CD4-positive, alpha-beta T cell treated with Interleukin-17A for 1 hour (primary cell): ENCODE data around the gene PTGES2.

Experiments
- DNase-seq: peaks from one replicate; pipeline ENCODE4 v3.0.0-alpha.2; 2020

Gene PTGES2

GRCh38 chr9:128153060-128153946 is 25.8 kb upstream of the PTGES2 start:
- DNase-seq, result no peak

- DNase-seq, result no peak
Observed at GRCh38 chr9:128152133-128153059, 24.9 kb upstream of the PTGES2 start.

DNA sequence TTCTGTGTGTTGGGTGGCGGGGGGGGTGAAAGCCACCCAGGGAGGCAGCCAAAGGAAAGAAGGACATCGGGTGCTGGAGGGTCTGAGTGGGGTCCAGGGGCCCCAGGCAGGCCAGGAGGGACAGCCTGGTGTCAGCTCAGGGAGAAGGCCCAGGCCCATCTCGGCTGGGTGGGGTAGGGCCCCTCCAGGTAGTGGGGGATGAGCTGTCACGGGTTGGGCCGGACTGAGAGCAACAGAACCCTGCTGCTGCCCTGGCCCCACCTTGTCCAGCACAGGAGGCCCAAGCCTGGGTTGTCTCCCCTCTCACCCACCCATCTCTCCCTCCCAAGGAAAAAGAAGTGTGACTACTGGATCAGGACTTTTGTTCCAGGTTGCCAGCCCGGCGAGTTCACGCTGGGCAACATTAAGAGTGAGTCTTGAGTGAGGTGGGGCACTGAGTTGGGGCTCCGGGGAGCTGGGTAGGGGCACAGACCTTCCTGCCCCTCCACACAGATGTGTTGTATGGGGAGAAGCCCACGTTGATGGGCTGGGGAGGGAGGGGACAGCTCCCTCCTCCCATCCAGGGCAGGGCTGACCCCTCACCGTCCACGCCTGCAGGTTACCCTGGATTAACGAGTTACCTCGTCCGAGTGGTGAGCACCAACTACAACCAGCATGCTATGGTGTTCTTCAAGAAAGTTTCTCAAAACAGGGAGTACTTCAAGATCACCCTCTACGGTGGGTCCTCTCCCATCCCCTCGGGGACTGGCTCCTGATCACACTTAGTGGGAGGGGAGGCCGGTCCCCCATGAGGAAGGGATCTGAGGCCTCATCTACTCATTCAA is 24.0 kb upstream of the PTGES2 start:
- DNase-seq, result no peak

GRCh38 chr9:128150594-128151308 is 23.2 kb upstream of the PTGES2 start:
- DNase-seq, result no peak

DNA sequence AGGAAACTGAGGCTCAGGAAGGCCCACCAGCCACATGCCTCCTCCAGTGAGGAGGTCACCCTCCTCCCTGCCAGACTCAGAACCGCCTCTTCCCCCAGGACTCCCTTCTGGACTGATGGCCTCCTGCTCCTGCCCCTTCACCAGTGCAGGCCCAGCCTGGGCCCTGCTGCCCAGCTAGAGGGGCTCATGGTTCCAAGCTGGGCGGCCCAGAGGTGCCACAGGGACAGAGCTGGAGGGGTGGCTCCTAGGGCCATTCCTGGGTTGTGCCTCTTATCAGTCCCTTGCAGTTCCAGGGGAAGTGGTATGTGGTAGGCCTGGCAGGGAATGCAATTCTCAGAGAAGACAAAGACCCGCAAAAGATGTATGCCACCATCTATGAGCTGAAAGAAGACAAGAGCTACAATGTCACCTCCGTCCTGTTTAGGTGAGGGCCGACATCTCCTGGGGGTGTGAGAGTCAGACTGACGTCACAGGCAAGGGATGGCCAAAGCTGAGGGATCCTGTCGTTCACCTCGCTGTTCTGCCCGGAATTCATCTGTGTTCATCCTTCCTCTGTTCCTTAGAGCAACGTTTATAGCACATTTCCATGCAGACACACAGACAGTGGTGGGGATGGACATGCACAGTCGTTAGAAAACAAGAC is 22.5 kb upstream of the PTGES2 start:
- DNase-seq, result no peak

- no peak for DNase-seq
Observed at GRCh38 chr9:128149001-128149701, 21.6 kb upstream of the PTGES2 start, which contains the start of gene LCN2. Gene LCN2, plus strand, starts transcription at chr9:128149453. Its CDS starts 73 bp downstream, at chr9:128149526.

DNA sequence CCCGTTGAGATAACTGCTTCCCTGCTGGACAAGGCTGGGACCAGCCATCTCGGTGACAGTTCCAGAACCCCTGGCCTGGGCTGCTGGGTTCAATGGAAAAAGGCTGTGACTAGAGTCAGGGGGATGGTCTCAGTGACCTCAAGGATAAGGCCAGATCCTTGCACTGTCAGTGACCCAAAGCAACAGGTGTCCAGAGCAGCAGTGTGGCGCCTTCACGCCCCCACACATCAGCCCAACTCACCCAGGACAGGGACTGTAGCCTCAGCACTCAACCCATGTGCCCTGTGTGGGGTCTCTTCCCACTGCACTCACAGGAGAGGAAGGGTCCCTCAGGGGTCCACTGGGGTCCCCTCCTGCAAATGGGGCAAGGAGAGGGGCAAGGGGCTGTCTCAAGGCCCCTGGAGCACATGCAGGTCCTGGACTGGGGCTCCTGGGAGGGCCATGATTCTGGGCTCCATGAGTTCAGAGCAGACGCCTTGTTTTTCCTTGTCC is 21.0 kb upstream of the PTGES2 start:
- no peak for DNase-seq

- no peak for DNase-seq
Observed at GRCh38 chr9:128146591-128147120, 19.1 kb upstream of the PTGES2 start.

- DNase-seq, result no peak
Observed at GRCh38 chr9:128145951-128146351, 18.4 kb upstream of the PTGES2 start.

DNA sequence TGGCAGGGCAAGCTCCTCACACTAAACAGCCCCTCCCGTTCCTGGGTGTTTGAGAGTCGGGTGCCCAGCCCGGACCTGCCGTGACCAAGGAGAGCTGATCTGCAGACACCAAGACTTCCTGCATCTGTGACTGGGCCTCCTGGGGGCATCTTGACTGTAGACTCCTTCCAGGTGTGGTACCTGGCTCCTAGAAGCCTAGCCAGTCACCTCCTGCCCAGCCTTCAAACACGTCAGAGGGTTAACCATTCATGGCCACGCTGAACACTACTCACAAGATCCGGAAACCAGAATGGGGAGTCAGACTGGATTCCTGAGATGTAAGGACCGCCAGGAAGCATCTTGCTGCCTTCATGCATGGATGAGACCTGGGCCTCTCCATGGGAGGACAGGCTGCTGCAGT is 18.0 kb upstream of the PTGES2 start:
- DNase-seq, result no peak

DNA sequence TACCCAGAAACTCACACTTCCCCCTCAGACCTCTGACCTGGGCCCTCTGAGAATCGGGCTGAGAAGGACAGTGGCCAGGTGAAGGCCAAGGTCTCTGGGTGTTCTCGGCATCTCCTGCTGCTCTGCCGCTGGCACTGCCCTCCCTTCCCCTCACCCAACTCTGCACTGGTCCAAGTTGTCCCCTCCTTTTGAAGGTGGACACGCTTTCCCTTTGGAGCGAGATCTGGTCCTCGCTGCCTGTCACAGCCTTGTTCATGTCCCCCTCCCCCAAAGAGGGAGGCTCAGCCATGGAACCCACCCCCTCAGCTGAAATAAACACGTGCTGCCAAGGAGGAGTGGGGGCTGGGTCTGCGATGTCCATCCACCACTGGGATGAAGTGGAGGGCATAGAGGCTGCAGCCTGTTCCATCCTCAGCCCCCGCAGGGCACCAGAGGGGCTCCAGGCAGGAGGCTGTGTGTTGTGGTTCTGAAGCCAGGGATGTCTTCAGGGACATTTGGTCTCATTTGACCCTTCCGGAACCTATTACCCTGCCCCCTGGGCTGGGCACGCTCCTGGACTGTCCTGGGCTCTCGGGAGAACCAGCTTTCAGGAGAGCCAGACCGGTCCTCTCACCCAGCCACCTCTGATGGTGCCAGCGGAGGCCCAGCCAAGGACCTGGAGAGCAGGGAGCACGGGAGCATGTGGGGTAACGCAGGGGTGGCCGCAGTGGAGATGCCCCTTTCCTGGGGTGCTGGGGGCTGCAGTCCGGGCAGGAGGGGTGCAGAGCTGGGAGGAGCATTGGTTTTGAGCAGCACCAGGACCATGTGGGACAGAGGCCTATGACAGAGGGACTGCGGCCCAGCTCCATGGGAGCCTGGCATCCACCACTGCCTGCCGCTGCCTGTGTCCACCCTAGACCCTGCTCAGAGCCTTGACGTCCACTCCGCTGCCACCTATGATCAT is 17.0 kb upstream of the PTGES2 start:
- DNase-seq, result no peak

DNA sequence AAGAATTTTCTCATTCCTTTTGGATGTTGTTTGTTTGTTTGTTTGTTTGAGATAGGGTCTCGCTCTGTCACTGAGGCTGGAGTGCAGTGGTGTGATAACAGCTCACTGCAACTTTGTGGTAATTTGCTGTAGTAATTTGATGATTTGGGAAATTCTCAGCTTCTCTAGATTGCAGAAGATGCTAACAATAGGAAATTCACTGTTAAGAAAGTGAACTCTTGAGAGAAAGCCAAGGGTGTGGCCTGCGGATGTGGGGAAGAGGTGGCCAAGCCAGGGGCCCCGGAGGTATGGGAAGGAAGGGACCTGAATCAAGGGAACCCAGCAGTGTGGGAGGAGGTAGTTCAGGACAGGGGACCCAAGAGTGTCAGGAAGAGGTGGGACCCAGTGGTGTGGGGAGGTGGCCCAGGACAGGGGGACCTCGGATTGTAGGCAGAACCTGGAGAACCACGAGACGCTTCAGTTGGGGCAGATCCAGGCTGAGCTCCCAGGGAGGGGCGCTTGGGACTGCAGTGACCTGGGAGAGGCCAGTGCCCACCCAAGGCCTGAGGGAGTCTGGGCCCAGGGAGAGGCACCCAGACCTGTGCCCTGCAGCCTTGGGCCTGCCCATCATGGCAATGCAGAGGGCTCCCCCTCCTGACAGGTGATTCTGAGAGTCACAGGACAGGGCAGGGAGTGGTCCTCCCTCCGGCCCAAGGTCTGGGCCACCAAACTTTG is 16.2 kb upstream of the PTGES2 start:
- DNase-seq, result no peak

GRCh38 chr9:128142596-128142995 is 15.1 kb upstream of the PTGES2 start:
- no peak for DNase-seq

GRCh38 chr9:128142061-128142460 is 14.5 kb upstream of the PTGES2 start:
- no peak for DNase-seq

GRCh38 chr9:128141604-128142003 is 14.1 kb upstream of the PTGES2 start:
- no peak for DNase-seq

GRCh38 chr9:128139621-128140020 is 12.1 kb upstream of the PTGES2 start:
- no peak for DNase-seq

DNA sequence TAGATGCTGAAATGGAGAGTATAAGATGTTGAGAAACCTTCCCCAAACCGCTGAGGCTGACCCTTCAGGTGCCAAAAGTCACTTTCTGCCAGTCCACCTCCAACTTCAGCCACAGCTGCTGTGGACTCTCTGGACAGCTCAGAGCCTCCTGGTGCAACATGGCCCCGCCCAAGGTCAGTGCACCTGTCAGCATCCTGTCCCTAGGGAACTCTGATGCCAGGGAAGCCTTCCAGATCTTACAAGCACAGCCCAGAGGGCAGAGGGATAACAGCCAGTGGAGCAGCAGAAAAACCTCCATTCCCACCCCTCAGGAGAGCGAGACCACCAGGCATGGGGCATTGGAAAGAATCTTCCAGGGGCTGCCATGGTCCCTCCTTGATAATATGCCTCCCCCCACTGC is 10.5 kb upstream of the PTGES2 start:
- DNase-seq, result no peak
